Upper lobe of right lung (tissue), 1 donor: ENCODE measurements around the gene TRIP13. TPM values are rescaled to one million over a fixed set of nuclear protein-coding genes. Genes with fewer than 3 reads are reported as not detected.
"Not testable (repeated sequence)": the region's sequence is repeated elsewhere in the genome, so short reads cannot be mapped to it uniquely, and the experiment has no call there.

Source experiments
- ATAC-seq: fragments of 200-7000 bp; cut with Tn5 transposase; one replicate; pipeline ENCODE4 v1.9.1; 2020; ENCODE audit warnings: mild to moderate bottlenecking, moderate library complexity
- DNase-seq: peaks from one replicate; pipeline ENCODE4 v3.0.0-alpha.2; 2020
- H3K27ac ChIP-seq: fragments of 200-600 bp; one replicate; pipeline ENCODE4 v1.8.0; 2022
- H3K27me3 ChIP-seq: fragments of 200-600 bp; one replicate; pipeline ENCODE4 v1.8.0; 2022; ENCODE audit warnings: mild to moderate bottlenecking
- H3K36me3 ChIP-seq: fragments of 200-600 bp; one replicate; pipeline ENCODE4 v1.8.0; 2022
- H3K4me1 ChIP-seq: fragments of 200-600 bp; one replicate; pipeline ENCODE4 v1.8.0; 2022
- H3K4me3 ChIP-seq: fragments of 200-600 bp; one replicate; pipeline ENCODE4 v1.8.0; 2022; ENCODE audit warnings: mild to moderate bottlenecking
- H3K9me3 ChIP-seq: fragments of 200-600 bp; one replicate; pipeline ENCODE4 v1.8.0; 2022
- CTCF ChIP-seq: fragments of 200-600 bp; IDR thresholded peaks from one replicate; pipeline ENCODE4 v1.8.0; 2022; ENCODE audit warnings: antibody characterized with exemption
- intact Hi-C: fragments of 100-400 bp; cut with DNase I; formaldehyde crosslinking; loops from one replicate; pipeline ENCODE4 v1.11.0; 2022
- long read RNA-seq: library from polyadenylated mRNA; unstranded; transcript quantifications from one replicate; pipeline ENCODE4 v2.0.0, GENCODE V29; 2021
- total RNA-seq: library from RNA; stranded (reverse); fragmentation: NEBNext Ultra II Directional; extraction: Animal tissue kit (Norgen Biotek cat#: 25700); gene quantifications from one replicate; pipeline ENCODE4 v1.2.1, GENCODE V29; 2021
- donor health status: DM: no; HTN: yes; CAD: no; lungs with severe emphysema.

The TRIP13 gene
- 0.81 TPM for total RNA-seq
- long read RNA-seq, partial matches to known transcripts: 0 of 1 reads
- long read RNA-seq, other reads (novel, unspliced or antisense): 0 of 1 reads

DNA sequence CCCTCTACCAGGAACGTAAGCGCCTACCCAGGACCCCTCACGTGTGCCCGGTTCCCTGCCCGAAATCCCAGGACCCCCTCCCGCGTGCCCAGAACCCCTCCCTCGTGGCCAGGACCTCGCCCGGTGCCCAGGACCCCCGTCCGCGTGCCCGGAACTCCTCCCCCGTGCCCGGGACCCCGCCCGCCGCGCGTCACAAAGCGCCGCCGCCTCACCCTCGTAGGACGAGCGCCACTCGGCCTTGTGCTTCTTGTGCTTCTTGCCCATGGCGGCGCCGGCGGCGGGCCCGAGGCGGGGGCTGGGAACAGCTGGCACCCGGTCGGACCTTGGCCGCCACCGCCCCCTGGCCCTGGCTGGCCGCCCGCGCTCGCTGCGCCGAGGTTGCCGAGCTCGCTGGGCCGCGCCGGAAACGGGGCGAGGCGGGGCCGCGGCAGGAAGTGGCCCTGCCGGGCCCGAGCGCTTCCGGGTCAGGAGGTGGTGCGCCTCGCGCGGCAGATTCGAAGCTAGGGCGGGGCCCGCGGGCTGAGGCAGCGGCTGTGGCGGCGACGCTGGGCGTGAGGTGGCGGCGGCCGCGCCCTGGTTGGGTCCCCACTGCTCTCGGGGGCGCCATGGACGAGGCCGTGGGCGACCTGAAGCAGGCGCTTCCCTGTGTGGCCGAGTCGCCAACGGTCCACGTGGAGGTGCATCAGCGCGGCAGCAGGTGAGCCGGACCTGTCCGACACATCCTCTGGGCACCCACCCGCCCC lies at the start of gene TRIP13, which contains the start of gene BRD9:
Gene TRIP13, plus strand, starts transcription at position 491 of the 743 bp plus-strand sequence. Its CDS starts 115 bp downstream, at position 606.
Gene BRD9, minus strand, starts transcription at position 408 of the 743 bp plus-strand sequence. Its CDS starts 144 bp downstream, at position 264.
- no peaks in the 10 kb centered on the region for H3K27me3 ChIP-seq
- H3K27ac ChIP-seq: peak within 1 kb of the TSS; percentile 90
- intact Hi-C loops: no loop called here
- DNase-seq: peak; percentile 93
- no peak for TF ChIP-seq CTCF
- ATAC-seq: peak; percentile 98
- peaks cover 15% of the 10 kb centered on the region for H3K4me1 ChIP-seq
- peaks cover 35% of the 10 kb centered on the region for H3K36me3 ChIP-seq
- H3K9me3 ChIP-seq: no peaks in the 10 kb centered on the region
- H3K4me3 ChIP-seq: peak within 1 kb of the TSS; percentile 85

DNA sequence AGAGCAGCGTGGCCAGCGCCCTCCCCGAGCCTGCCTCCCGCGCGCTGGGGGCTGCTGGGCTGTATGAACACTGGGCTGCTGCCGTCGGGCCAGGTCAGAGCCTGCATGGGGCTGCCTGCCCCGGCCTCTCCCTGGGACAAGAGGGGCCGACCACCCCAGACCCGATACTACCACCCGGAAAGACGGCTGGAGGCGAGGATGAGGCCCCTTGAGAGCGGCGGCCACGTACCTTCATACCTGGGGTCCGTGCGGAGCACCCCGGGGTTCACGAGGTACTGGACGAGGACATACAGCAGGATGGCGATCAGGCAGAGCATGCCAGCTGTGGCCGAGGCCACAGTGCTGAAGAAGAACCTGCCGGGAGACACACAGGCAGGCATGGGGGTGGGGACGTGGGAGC lies 49.3 kb upstream of the TRIP13 start:
- not testable (repeated sequence) for H3K4me3 ChIP-seq

GRCh38 chr5:843926-844325 lies 48.8 kb upstream of the TRIP13 start:
- H3K4me1 ChIP-seq: not testable (repeated sequence)

More for the DNA sequence above, 49.3 kb upstream of the TRIP13 start:
- H3K27ac ChIP-seq, H3K4me1 ChIP-seq, H3K27me3 ChIP-seq, H3K36me3 ChIP-seq, ATAC-seq, intact Hi-C loops, H3K9me3 ChIP-seq: not testable (repeated sequence)
- peak; percentile 54 for DNase-seq

GRCh38 chr5:844426-844825 lies 48.3 kb upstream of the TRIP13 start:
- H3K4me3 ChIP-seq, ATAC-seq, H3K36me3 ChIP-seq, H3K27ac ChIP-seq, H3K4me1 ChIP-seq, intact Hi-C loops, H3K27me3 ChIP-seq, H3K9me3 ChIP-seq: not testable (repeated sequence)
- peak; percentile 65 for DNase-seq

More at GRCh38 chr5:843926-844325, 48.8 kb upstream of the TRIP13 start:
- H3K4me3 ChIP-seq, H3K27me3 ChIP-seq, H3K27ac ChIP-seq, H3K9me3 ChIP-seq, H3K36me3 ChIP-seq, intact Hi-C loops, ATAC-seq: not testable (repeated sequence)
- DNase-seq: peak; percentile 58

GRCh38 chr5:845031-845675 lies 47.5 kb upstream of the TRIP13 start:
- H3K36me3 ChIP-seq, H3K4me3 ChIP-seq, intact Hi-C loops, H3K9me3 ChIP-seq, ATAC-seq, H3K27ac ChIP-seq, H3K27me3 ChIP-seq, H3K4me1 ChIP-seq: not testable (repeated sequence)
- peak; percentile 61 for DNase-seq

DNA sequence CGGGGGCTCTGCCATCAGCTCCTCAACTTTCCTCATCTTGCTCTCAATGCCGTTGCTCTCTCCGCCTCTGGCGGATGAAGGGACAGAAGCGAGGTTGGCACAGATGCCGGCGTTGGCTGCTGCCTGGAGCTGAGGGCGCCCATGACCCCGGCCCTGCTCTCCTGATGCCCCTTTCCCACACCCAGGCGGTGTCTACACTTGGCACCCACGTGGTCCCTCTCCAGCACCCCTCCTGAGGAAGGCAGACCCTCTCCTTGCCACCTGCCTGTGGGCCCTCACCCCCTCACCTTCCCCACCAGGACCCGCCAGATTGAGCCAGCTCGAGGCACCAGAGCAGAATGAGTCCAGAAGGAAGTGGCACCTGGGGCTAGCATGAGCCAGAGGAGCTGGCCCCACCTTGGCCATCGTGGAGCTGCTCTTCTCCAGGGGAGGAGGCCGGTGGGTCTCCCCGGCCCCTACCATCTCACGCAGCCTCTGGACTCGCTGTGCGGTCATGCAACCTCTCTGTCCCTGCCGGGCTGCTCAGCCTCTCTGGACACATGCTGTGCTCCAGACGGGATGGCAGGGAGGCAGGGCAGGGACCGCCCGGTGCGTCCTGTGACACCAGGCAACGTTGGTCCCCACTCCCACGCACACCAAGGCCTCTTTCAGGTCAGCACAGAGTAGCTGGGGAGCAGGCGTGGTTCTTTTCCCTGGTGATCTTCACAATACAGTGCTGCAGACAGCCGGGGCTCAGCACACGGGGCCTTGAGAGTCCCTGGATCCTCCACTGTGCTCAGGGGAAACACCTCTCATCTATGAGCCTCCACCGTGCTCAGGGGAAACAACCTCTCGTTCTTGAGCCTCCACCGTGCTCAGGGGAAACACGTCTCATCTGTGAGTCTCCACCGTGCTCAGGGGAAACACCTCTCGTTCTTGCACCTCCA lies 46.7 kb upstream of the TRIP13 start:
- H3K9me3 ChIP-seq, H3K4me3 ChIP-seq, ATAC-seq, intact Hi-C loops, DNase-seq, H3K36me3 ChIP-seq, H3K4me1 ChIP-seq, H3K27ac ChIP-seq: not testable (repeated sequence)
- peaks cover 11% of the 10 kb centered on the region for H3K27me3 ChIP-seq

DNA sequence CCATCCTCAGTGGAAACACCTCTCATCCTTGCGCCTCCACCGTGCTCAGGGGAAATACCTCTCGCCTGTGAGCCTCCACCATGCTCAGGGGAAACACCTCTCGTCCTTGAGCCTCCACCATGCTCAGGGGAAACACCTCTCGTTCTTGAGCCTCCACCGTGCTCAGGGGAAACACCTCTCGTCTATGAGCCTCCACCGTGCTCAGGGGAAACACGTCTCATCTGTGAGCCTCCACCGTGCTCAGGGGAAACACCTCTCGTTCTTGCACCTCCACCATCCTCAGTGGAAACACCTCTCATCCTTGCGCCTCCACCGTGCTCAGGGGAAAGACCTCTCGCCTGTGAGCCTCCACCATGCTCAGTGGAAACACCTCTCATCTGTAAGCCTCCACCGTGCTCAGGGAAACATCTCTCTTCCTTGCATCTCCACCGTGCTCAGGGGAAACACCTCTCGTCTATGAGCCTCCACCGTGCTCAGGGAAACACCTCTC lies 46.0 kb upstream of the TRIP13 start:
- H3K27me3 ChIP-seq: peaks cover 18% of the 10 kb centered on the region
- H3K4me3 ChIP-seq, ATAC-seq, H3K27ac ChIP-seq, H3K36me3 ChIP-seq, H3K9me3 ChIP-seq, H3K4me1 ChIP-seq, intact Hi-C loops: not testable (repeated sequence)
- peak; percentile 60 for DNase-seq

GRCh38 chr5:847212-847611 lies 45.5 kb upstream of the TRIP13 start:
- intact Hi-C loops, H3K36me3 ChIP-seq, ATAC-seq: not testable (repeated sequence)

GRCh38 chr5:847736-848135 lies 44.9 kb upstream of the TRIP13 start:
- DNase-seq, intact Hi-C loops, H3K9me3 ChIP-seq, ATAC-seq, H3K36me3 ChIP-seq, H3K4me3 ChIP-seq, H3K27ac ChIP-seq, H3K4me1 ChIP-seq: not testable (repeated sequence)
- H3K27me3 ChIP-seq: peaks cover 19% of the 10 kb centered on the region

More at GRCh38 chr5:847212-847611, 45.5 kb upstream of the TRIP13 start:
- not testable (repeated sequence) for H3K9me3 ChIP-seq, DNase-seq, H3K4me3 ChIP-seq, H3K4me1 ChIP-seq, H3K27ac ChIP-seq
- peaks cover 19% of the 10 kb centered on the region for H3K27me3 ChIP-seq
